H1 (cell line): ENCODE data around the gene TTC13. TPM values are rescaled to one million over a fixed set of nuclear protein-coding genes. Genes with fewer than 3 reads are reported as not detected.

Source experiments
- CTCF ChIA-PET: fragments of 300-600 bp; sonication (Branson Sonifier 250); formaldehyde crosslinking; loops from one replicate; lab custom pipeline; 2021; ENCODE audit not compliant: partially characterized antibody; lab: Charles Lee
- POLR2A ChIA-PET: fragments of 300-600 bp; sonication (Branson Sonifier 250); formaldehyde crosslinking; loops from one replicate; lab custom pipeline; 2021; ENCODE audit warnings: inconsistent platforms; ENCODE audit not compliant: partially characterized antibody; lab: Charles Lee
- DNase-seq, 2 experiments: peaks; one replicate each; pipeline versions ENCODE4 v3.0.0 to v3.0.0-alpha.2; 2010 to 2022; ENCODE audit warnings: low spot score in 2 of 2, low read depth in 1 of 2, mixed read lengths in 1 of 2
- FAIRE-seq: peaks from 2 replicates; lab custom pipeline; 2011; peaks lifted over from hg19 to GRCh38; lab: Jason Lieb, UNC
- H2AFZ ChIP-seq: 2 replicates; pipeline ENCODE4 v1.8.1; 2012; ENCODE audit warnings: low read length, inconsistent platforms
- H2AK5ac ChIP-seq: 2 replicates; pipeline ENCODE4 v1.6.1; 2013; ENCODE audit warnings: low read depth, low read length
- H2BK120ac ChIP-seq: replicated peaks from 2 replicates; pipeline ENCODE3; 2013; ENCODE audit warnings: low read depth, low read length, inconsistent platforms
- H2BK12ac ChIP-seq: 2 replicates; pipeline ENCODE4 v1.6.1; 2013; ENCODE audit warnings: low read depth, low read length
- H2BK15ac ChIP-seq: 2 replicates; pipeline ENCODE4 v1.6.1; 2013; ENCODE audit warnings: low read length
- H2BK20ac ChIP-seq: 2 replicates; pipeline ENCODE4 v1.6.1; 2013; ENCODE audit warnings: low read length
- H2BK5ac ChIP-seq: 2 replicates; pipeline ENCODE4 v1.6.1; 2013; ENCODE audit warnings: low read depth, low read length
- H3K14ac ChIP-seq: 2 replicates; pipeline ENCODE4 v1.6.1; 2013; ENCODE audit warnings: inconsistent platforms; ENCODE audit not compliant: insufficient read length
- H3K18ac ChIP-seq: 2 replicates; pipeline ENCODE4 v1.6.1; 2013; ENCODE audit warnings: low read length; ENCODE audit errors: extremely low read depth
- H3K23ac ChIP-seq: 2 replicates; pipeline ENCODE4 v1.6.1; 2013; ENCODE audit warnings: inconsistent platforms; ENCODE audit not compliant: insufficient read length
- H3K23me2 ChIP-seq: 2 replicates; pipeline ENCODE4 v1.6.1; 2013; ENCODE audit warnings: low read depth, low read length
- H3K27ac ChIP-seq: 2 replicates; pipeline ENCODE4 v1.6.1; 2011; ENCODE audit warnings: low read depth, low read length, inconsistent platforms
- H3K27me3 ChIP-seq, 4 experiments: replicated peaks in 1 of 4; 1 replicate in 1 of 4; 2 replicates in 3 of 4; pipeline versions ENCODE4 v1.6.1 to v1.8.1; 2011 to 2013; ENCODE audit warnings: low read length in 3 of 4, mild to moderate bottlenecking in 3 of 4, inconsistent platforms in 2 of 4, mixed read lengths in 2 of 4, moderate library complexity in 1 of 4; ENCODE audit not compliant: control insufficient read depth in 3 of 4, insufficient read depth in 3 of 4; ENCODE audit errors: extremely low read depth in 1 of 4
- H3K36me3 ChIP-seq, 4 experiments: 2 replicates each; pipeline versions ENCODE4 v1.6.1 to v1.8.1; 2011 to 2013; ENCODE audit warnings: mild to moderate bottlenecking in 4 of 4, low read length in 3 of 4, moderate library complexity in 2 of 4, control low read depth in 1 of 4, inconsistent platforms in 1 of 4; ENCODE audit not compliant: insufficient read depth in 4 of 4, control insufficient read depth in 2 of 4
- H3K4ac ChIP-seq: replicated peaks from 2 replicates; pipeline ENCODE3; 2013; ENCODE audit warnings: low read length, low read depth, mixed read lengths, inconsistent platforms; ENCODE audit not compliant: insufficient read length
- H3K4me1 ChIP-seq, 4 experiments: replicated peaks in 1 of 4; 1 replicate in 1 of 4; 2 replicates in 3 of 4; pipeline versions ENCODE4 v1.6.1 to v1.8.1; 2011 to 2013; ENCODE audit warnings: low read length in 3 of 4, inconsistent platforms in 2 of 4, mixed read lengths in 1 of 4; ENCODE audit not compliant: insufficient read depth in 4 of 4, control insufficient read depth in 3 of 4
- H3K4me2 ChIP-seq, 2 experiments: 2 replicates each; pipeline versions ENCODE4 v1.6.1 to v1.8.1; 2011 to 2013; ENCODE audit warnings: low read depth in 2 of 2, low read length in 2 of 2, control low read depth in 1 of 2, inconsistent platforms in 1 of 2, mild to moderate bottlenecking in 1 of 2; ENCODE audit not compliant: insufficient read depth in 1 of 2
- H3K4me3 ChIP-seq, 4 experiments: fragments of 200-600, 300-600 bp in 1 of 4; sonication (generic), shearing (Covaris generic), sonication (Bioruptor Twin) in 1 of 4; 2 replicates each; pipeline versions ENCODE4 v1.5.1 to v1.8.1; 2011 to 2016; ENCODE audit warnings: low read length in 4 of 4, low read depth in 3 of 4, control low read depth in 2 of 4, inconsistent platforms in 2 of 4, mild to moderate bottlenecking in 2 of 4, mixed read lengths in 1 of 4, moderate library complexity in 1 of 4; ENCODE audit not compliant: insufficient read depth in 2 of 4; ENCODE audit errors: extremely low read depth in 1 of 4
- H3K56ac ChIP-seq: replicated peaks from 2 replicates; pipeline ENCODE3; 2013; ENCODE audit warnings: low read depth, mild to moderate bottlenecking, mixed read lengths, low read length, inconsistent platforms; ENCODE audit not compliant: insufficient read length
- H3K79me1 ChIP-seq: 2 replicates; pipeline ENCODE4 v1.6.1; 2013; ENCODE audit warnings: low read depth, low read length, control low read depth
- H3K79me2 ChIP-seq, 2 experiments: 2 replicates each; pipeline versions ENCODE4 v1.6.1 to v1.8.1; 2012 to 2013; ENCODE audit warnings: low read length in 2 of 2, mild to moderate bottlenecking in 2 of 2, inconsistent platforms in 1 of 2; ENCODE audit not compliant: insufficient read depth in 2 of 2, control insufficient read depth in 1 of 2
- H3K9ac ChIP-seq, 4 experiments: replicated peaks in 1 of 4; 1 replicate in 1 of 4; 2 replicates in 3 of 4; pipeline versions ENCODE4 v1.6.1 to v1.8.1; 2011 to 2013; ENCODE audit warnings: low read depth in 3 of 4, low read length in 3 of 4, control low read depth in 2 of 4, mild to moderate bottlenecking in 2 of 4, moderate library complexity in 2 of 4, inconsistent platforms in 1 of 4; ENCODE audit errors: extremely low read depth in 1 of 4
- H3K9me3 ChIP-seq, 2 experiments: 2 replicates each; pipeline versions ENCODE4 v1.6.1 to v1.8.1; 2012 to 2013; ENCODE audit warnings: mild to moderate bottlenecking in 2 of 2, moderate library complexity in 2 of 2, control low read depth in 1 of 2, inconsistent platforms in 1 of 2, low read depth in 1 of 2, low read length in 1 of 2, mixed read lengths in 1 of 2; ENCODE audit not compliant: insufficient read depth in 2 of 2
- H4K20me1 ChIP-seq, 2 experiments: replicated peaks in 1 of 2; 2 replicates each; pipeline versions ENCODE3 to v1.8.1; 2011 to 2013; ENCODE audit warnings: inconsistent platforms in 2 of 2, low read length in 2 of 2, mild to moderate bottlenecking in 1 of 2; ENCODE audit not compliant: insufficient read depth in 2 of 2, control insufficient read depth in 1 of 2
- H4K5ac ChIP-seq: 2 replicates; pipeline ENCODE4 v1.6.1; 2013; ENCODE audit warnings: low read length, low read depth, mixed read lengths, inconsistent platforms; ENCODE audit not compliant: insufficient read length
- H4K8ac ChIP-seq: 2 replicates; pipeline ENCODE4 v1.8.0; 2013; ENCODE audit warnings: mild to moderate bottlenecking, moderate library complexity, low read length, inconsistent platforms; ENCODE audit not compliant: insufficient read depth; ENCODE audit errors: extremely low read depth
- H4K91ac ChIP-seq: replicated peaks from 2 replicates; pipeline ENCODE3; 2013; ENCODE audit warnings: low read length, mixed read lengths, inconsistent platforms; ENCODE audit not compliant: insufficient read length
- CBX8 ChIP-seq: fragments of 300-800, 300-1000 bp; sonication (generic); IDR thresholded peaks from 2 replicates; pipeline ENCODE4 v1.7.1; 2016; ENCODE audit warnings: low read depth, low read length, borderline replicate concordance
- FOSL1 ChIP-seq: IDR thresholded peaks from 2 replicates; pipeline ENCODE4 v1.6.1; 2011; ENCODE audit warnings: mild to moderate bottlenecking, low read depth, low read length, moderate library complexity; ENCODE audit not compliant: insufficient read depth
- RAD21 ChIP-seq, 2 experiments: IDR thresholded peaks in 1 of 2; conservative IDR thresholded peaks in 1 of 2; 2 replicates each; pipeline ENCODE4 v1.6.1; 2011; ENCODE audit warnings: low read depth in 2 of 2, low read length in 2 of 2, improper control_type of control experiment in 1 of 2, inconsistent platforms in 1 of 2, mild to moderate bottlenecking in 1 of 2, moderate library complexity in 1 of 2
- RBBP5 ChIP-seq: IDR thresholded peaks from 2 replicates; pipeline ENCODE4 v1.7.1; 2012; ENCODE audit warnings: low read depth, mild to moderate bottlenecking, inconsistent platforms, low read length, moderate library complexity, borderline replicate concordance
- WGBS, 2 experiments: shearing (Covaris generic) in 1 of 2; methylation state at CpG; one replicate each; pipeline versions ENCODE4 v1.1.6 to v1.1.7; 2013 to 2015; ENCODE audit warnings: low lambda C conversion rate in 2 of 2, mixed read lengths in 2 of 2, inconsistent platforms in 1 of 2, low coverage in 1 of 2, missing lambda C conversion rate in 1 of 2; ENCODE audit not compliant: insufficient replicate concordance in 2 of 2, insufficient coverage in 1 of 2, insufficient read length in 1 of 2; ENCODE audit errors: extremely low coverage in 1 of 2, missing lambda C conversion rate in 1 of 2; 5-methylcytosine and 5-hydroxymethylcytosine counted together
- polyA plus RNA-seq, 7 experiments: library from polyadenylated mRNA; depleted of rRNA in 3 of 7; stranded (reverse) in 5 of 7; unstranded in 2 of 7; fragments of >200 nt in 5 of 7; fragments of 200-250 nt in 2 of 7; gene quantifications; 1 replicate in 5 of 7; 2 replicates in 1 of 7; 4 replicates in 1 of 7; pipeline versions ENCODE4 v1.2.1 to v1.2.3, GENCODE V29; 2011 to 2013; ENCODE audit warnings: missing spikeins in 2 of 7, mixed read lengths in 2 of 7
- total RNA-seq: library from RNA; stranded (reverse); fragmentation: NEBNext Ultra II Directional; extraction: Animal tissue kit (Norgen Biotek cat#: 25700); gene quantifications from 2 replicates; pipeline ENCODE4 v1.2.1, GENCODE V29; 2021
- TF ChIP-seq, protein P1 (sequence below), 3 experiments: IDR thresholded peaks; 1 replicate in 2 of 3; 2 replicates in 1 of 3; pipeline versions ENCODE4 v1.5.1 to v1.6.1; 2011; ENCODE audit warnings: low read length in 3 of 3, mild to moderate bottlenecking in 3 of 3, inconsistent platforms in 2 of 3, low read depth in 1 of 3, moderate library complexity in 1 of 3; ENCODE audit not compliant: insufficient read depth in 1 of 3; ENCODE audit errors: control extremely low read depth in 1 of 3
- TF ChIP-seq, protein P2 (sequence below): IDR thresholded peaks from 2 replicates; pipeline ENCODE4 v1.6.1; 2011; ENCODE audit warnings: low read length, improper control_type of control experiment

The TTC13 gene
- total and polyA plus RNA-seq, 2 of the 8 experiments (the other 6 are each of a cell fraction or from before 2014, with no cell fraction given), result 3.1 to 7.1 TPM

DNA sequence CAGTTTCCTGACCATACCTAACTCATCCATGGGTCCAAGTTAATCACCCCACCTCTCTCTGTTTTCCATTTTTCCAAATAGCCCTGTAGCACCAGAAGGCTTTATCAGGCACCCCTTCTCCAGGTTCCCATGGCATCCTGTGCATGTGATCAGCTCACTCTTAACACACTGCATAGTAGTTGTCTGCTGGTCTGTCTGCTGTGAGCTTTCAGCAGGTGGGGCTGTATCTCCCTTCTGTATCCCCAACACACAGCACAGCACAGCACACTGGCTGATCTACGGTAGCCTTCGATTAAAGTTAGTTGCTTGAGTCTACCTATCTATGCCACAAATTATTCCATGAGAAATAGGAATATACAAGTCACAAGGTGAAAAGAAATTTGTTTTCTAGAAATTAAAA is 56.0 kb downstream of the TTC13 start:
- ChIA-PET CTCF (interaction anchor here (0.6 to 2.6 kb wide), 11 partner anchors 9 to 541 kb away, joined by 3 to 10 read pairs (median 3); no protein-coding TSS in a partner anchor), POLR2A (no interaction called here)
- Histone ChIP-seq H4K8ac (no peak overlapping the region), H4K91ac (no peak overlapping the region), H3K4me2 (no peak overlapping the region), H2AFZ (no peak overlapping the region), H3K23me2 (no peaks in the 10 kb centered on the region), H3K4me1 (no peaks in the 10 kb centered on the region), H3K14ac (no peak overlapping the region), H3K27ac (no peak overlapping the region), H3K23ac (no peak overlapping the region), H2BK15ac (no peak overlapping the region), H2BK5ac (no peak overlapping the region), H4K20me1 (no peaks in the 10 kb centered on the region), H2AK5ac (no peak overlapping the region), H2BK120ac (no peak overlapping the region), H3K79me2 (no peaks in the 10 kb centered on the region), H2BK12ac (no peak overlapping the region), H2BK20ac (no peak overlapping the region), H3K79me1 (no peaks in the 10 kb centered on the region), H3K4ac (no peak overlapping the region), H3K18ac (no peak overlapping the region), H3K27me3 (no peaks in the 10 kb centered on the region), H3K4me3 (no peak overlapping the region), H3K9me3 (no peaks in the 10 kb centered on the region), H3K36me3 (peaks cover 0 to 3% (median 1%) of the 10 kb centered on the region in 4 experiments; a peak in 3 of 8 replicates), H3K56ac (no peak overlapping the region), H3K9ac (no peak overlapping the region), H4K5ac (no peak overlapping the region)
- DNase-seq (no peak), FAIRE-seq (no peak)
- 88% methylated on average over 2 of the region's 2 CpGs; no CpG with 5 or more reads in 1 of the 2 experiments for WGBS, 2 experiments
- TF ChIP-seq RBBP5 (no peak), RAD21 (IDR thresholded peaks at IDR 0.05 in 1 of 2, conservative IDR thresholded peaks at IDR 0.05 in 1 of 2; ENCODE audit: low read depth in 2 of 2, low read length in 2 of 2) (0 out of 4 replicates have a peak, but pooled peaks of 1 of the 2 experiments have one; percentile 7), CBX8 (no peak), FOSL1 (no peak)
- TF ChIP-seq, protein P1, sequence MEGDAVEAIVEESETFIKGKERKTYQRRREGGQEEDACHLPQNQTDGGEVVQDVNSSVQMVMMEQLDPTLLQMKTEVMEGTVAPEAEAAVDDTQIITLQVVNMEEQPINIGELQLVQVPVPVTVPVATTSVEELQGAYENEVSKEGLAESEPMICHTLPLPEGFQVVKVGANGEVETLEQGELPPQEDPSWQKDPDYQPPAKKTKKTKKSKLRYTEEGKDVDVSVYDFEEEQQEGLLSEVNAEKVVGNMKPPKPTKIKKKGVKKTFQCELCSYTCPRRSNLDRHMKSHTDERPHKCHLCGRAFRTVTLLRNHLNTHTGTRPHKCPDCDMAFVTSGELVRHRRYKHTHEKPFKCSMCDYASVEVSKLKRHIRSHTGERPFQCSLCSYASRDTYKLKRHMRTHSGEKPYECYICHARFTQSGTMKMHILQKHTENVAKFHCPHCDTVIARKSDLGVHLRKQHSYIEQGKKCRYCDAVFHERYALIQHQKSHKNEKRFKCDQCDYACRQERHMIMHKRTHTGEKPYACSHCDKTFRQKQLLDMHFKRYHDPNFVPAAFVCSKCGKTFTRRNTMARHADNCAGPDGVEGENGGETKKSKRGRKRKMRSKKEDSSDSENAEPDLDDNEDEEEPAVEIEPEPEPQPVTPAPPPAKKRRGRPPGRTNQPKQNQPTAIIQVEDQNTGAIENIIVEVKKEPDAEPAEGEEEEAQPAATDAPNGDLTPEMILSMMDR (IDR thresholded peaks at IDR 0.05; ENCODE audit: control extremely low read depth in 1 of 3, insufficient read depth in 1 of 3, low read depth in 1 of 3, low read length in 3 of 3), result peak in 1 of 3 experiments; percentile 9; a peak in 1 of 4 replicates
- TF ChIP-seq, protein P2, sequence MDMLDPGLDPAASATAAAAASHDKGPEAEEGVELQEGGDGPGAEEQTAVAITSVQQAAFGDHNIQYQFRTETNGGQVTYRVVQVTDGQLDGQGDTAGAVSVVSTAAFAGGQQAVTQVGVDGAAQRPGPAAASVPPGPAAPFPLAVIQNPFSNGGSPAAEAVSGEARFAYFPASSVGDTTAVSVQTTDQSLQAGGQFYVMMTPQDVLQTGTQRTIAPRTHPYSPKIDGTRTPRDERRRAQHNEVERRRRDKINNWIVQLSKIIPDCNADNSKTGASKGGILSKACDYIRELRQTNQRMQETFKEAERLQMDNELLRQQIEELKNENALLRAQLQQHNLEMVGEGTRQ, result no peak
